Gastrocnemius medialis (tissue), 4 donors: ENCODE measurements around the gene CCDC85C.

Experiments used
- CTCF ChIP-seq, 5 experiments: fragments of 450-650 bp in 3 of 5; fragments of 200-600 bp in 2 of 5; sonication (generic) in 2 of 5; IDR thresholded peaks in 4 of 5; conservative IDR thresholded peaks in 1 of 5; 1 replicate in 4 of 5; 2 replicates in 1 of 5; pipeline ENCODE4 v1.5.1; 2016 to 2019; ENCODE audit warnings: antibody characterized with exemption in 5 of 5, mild to moderate bottlenecking in 3 of 5, moderate library complexity in 3 of 5
- POLR2A ChIP-seq, 2 donors: fragments of 450-650 bp; IDR thresholded peaks; one replicate each; pipeline ENCODE4 v1.6.1; 2017; ENCODE audit warnings: antibody characterized with exemption in 2 of 2, mild to moderate bottlenecking in 2 of 2, moderate library complexity in 2 of 2

GRCh38 chr14:99497894-99498293, 106.1 kb downstream of the CCDC85C start:
- TF ChIP-seq CTCF (IDR thresholded peaks at IDR 0.05 in 4 of 5, conservative IDR thresholded peaks at IDR 0.05 in 1 of 5), result no peak
- no peak for TF ChIP-seq POLR2A (IDR thresholded peaks at IDR 0.05)
